Neural cell (in vitro differentiated cells): ENCODE measurements around the gene PHACTR1. TPM values are rescaled to one million over a fixed set of nuclear protein-coding genes. Genes with fewer than 3 reads are reported as not detected.

Experiments
- H2AFZ ChIP-seq: fragments of 200-600, 300-800 bp; sonication (generic), shearing (Covaris generic); 2 replicates; pipeline ENCODE4 v1.6.0; 2014; ENCODE audit warnings: low read depth, mild to moderate bottlenecking, antibody characterized with exemption, low read length, moderate library complexity
- H3F3A ChIP-seq: fragments of 200-600 bp; shearing (Covaris generic); 2 replicates; pipeline ENCODE4 v1.6.1; 2016; ENCODE audit warnings: mild to moderate bottlenecking, moderate library complexity, mixed read lengths, antibody characterized with exemption, low read length; ENCODE audit not compliant: insufficient read depth, poor library complexity, severe bottlenecking
- H3K27ac ChIP-seq: fragments of 200-600, 300-800 bp; sonication (generic), shearing (Covaris generic); 2 replicates; pipeline ENCODE4 v1.5.1; 2014; ENCODE audit warnings: mild to moderate bottlenecking, low read length, moderate library complexity
- H3K27me3 ChIP-seq: fragments of 300-800, 200-600 bp; sonication (generic), shearing (Covaris generic); 2 replicates; pipeline ENCODE4 v1.6.0; 2014; ENCODE audit warnings: mild to moderate bottlenecking, low read depth, low read length, moderate library complexity; ENCODE audit not compliant: insufficient read depth
- H3K36me3 ChIP-seq: fragments of 300-800, 200-600 bp; sonication (generic), shearing (Covaris generic); 2 replicates; pipeline ENCODE4 v1.5.1; 2014; ENCODE audit warnings: mild to moderate bottlenecking, antibody characterized with exemption, low read length, moderate library complexity; ENCODE audit not compliant: insufficient read depth
- H3K4me2 ChIP-seq: fragments of 300-800, 200-600 bp; sonication (generic), shearing (Covaris generic); 2 replicates; pipeline ENCODE4 v1.6.0; 2014; ENCODE audit warnings: mild to moderate bottlenecking, low read length
- H3K4me3 ChIP-seq: fragments of 300-800, 200-600 bp; sonication (generic), shearing (Covaris generic); 2 replicates; pipeline ENCODE4 v1.5.1; 2014; ENCODE audit warnings: mild to moderate bottlenecking, low read length, moderate library complexity
- H3K79me2 ChIP-seq: fragments of 200-600 bp; shearing (Covaris generic); replicated peaks from 2 replicates; pipeline ENCODE4 v1.6.0; 2014; ENCODE audit warnings: mild to moderate bottlenecking, low read length, moderate library complexity; ENCODE audit not compliant: insufficient read depth
- H3K9ac ChIP-seq: fragments of 300-800, 200-600 bp; sonication (generic), shearing (Covaris generic); 2 replicates; pipeline ENCODE4 v1.6.1; 2016; ENCODE audit warnings: mild to moderate bottlenecking, low read length, mixed read lengths
- H3K9me2 ChIP-seq: fragments of 200-600 bp; shearing (Covaris generic); 2 replicates; pipeline ENCODE4 v1.6.1; 2016; ENCODE audit warnings: mild to moderate bottlenecking, low read length, mixed read lengths; ENCODE audit not compliant: insufficient read depth
- H3K9me3 ChIP-seq: fragments of 200-600, 300-800 bp; sonication (generic), shearing (Covaris generic); 2 replicates; pipeline ENCODE4 v1.6.1; 2016; ENCODE audit warnings: mild to moderate bottlenecking, mixed run types, low read length, moderate library complexity, mixed read lengths
- H4K20me1 ChIP-seq: fragments of 200-600 bp; shearing (Covaris generic); 2 replicates; pipeline ENCODE4 v1.6.1; 2016; ENCODE audit warnings: mild to moderate bottlenecking, mixed run types; ENCODE audit not compliant: insufficient read depth
- EP300 ChIP-seq: fragments of 450-650 bp; conservative IDR thresholded peaks from 2 replicates; pipeline ENCODE4 v1.6.1; 2014; ENCODE audit warnings: antibody characterized with exemption, mild to moderate bottlenecking, moderate library complexity; ENCODE audit not compliant: poor library complexity, severe bottlenecking
- EZH2 ChIP-seq: fragments of 200-600, 300-800 bp; shearing (Covaris generic), sonication (generic); IDR thresholded peaks from 2 replicates; pipeline ENCODE4 v1.6.1; 2014; ENCODE audit warnings: antibody characterized with exemption, low read length, borderline replicate concordance, mild to moderate bottlenecking; ENCODE audit not compliant: insufficient read depth, poor library complexity, severe bottlenecking
- MXI1 ChIP-seq: fragments of 450-650 bp; conservative IDR thresholded peaks from 2 replicates; pipeline ENCODE4 v1.6.1; 2014; ENCODE audit warnings: antibody characterized with exemption, mild to moderate bottlenecking; ENCODE audit not compliant: poor library complexity, severe bottlenecking
- POLR2AphosphoS5 ChIP-seq: IDR thresholded peaks from 2 replicates; pipeline ENCODE4 v1.6.1; 2012
- RAD21 ChIP-seq: fragments of 450-650 bp; conservative IDR thresholded peaks from 2 replicates; pipeline ENCODE4 v1.6.1; 2014; ENCODE audit warnings: antibody characterized with exemption, mild to moderate bottlenecking, moderate library complexity
- SMC3 ChIP-seq: fragments of 450-650 bp; conservative IDR thresholded peaks from 2 replicates; pipeline ENCODE4 v1.6.1; 2014; ENCODE audit warnings: antibody characterized with exemption, mild to moderate bottlenecking, moderate library complexity; ENCODE audit not compliant: poor library complexity
- TAF1 ChIP-seq: IDR thresholded peaks from 2 replicates; pipeline ENCODE4 v1.6.1; 2012; ENCODE audit warnings: low read depth
- polyA plus RNA-seq: library from polyadenylated mRNA; depleted of rRNA; stranded (reverse); fragments of >200 nt; gene quantifications from 2 replicates; pipeline ENCODE4 v1.2.3, GENCODE V29; 2014
- TF ChIP-seq, protein P1 (sequence below): fragments of 450-650 bp; IDR thresholded peaks from 2 replicates; pipeline ENCODE4 v1.5.1; 2014; ENCODE audit warnings: antibody characterized with exemption, mild to moderate bottlenecking, moderate library complexity; ENCODE audit not compliant: poor library complexity, severe bottlenecking
- TF ChIP-seq, protein P2 (sequence below): IDR thresholded peaks from 2 replicates; pipeline ENCODE4 v1.6.1; 2012; ENCODE audit warnings: borderline replicate concordance

PHACTR1 gene
- polyA plus RNA-seq, 1 donor from 2014 or later, result 7.8 TPM

DNA sequence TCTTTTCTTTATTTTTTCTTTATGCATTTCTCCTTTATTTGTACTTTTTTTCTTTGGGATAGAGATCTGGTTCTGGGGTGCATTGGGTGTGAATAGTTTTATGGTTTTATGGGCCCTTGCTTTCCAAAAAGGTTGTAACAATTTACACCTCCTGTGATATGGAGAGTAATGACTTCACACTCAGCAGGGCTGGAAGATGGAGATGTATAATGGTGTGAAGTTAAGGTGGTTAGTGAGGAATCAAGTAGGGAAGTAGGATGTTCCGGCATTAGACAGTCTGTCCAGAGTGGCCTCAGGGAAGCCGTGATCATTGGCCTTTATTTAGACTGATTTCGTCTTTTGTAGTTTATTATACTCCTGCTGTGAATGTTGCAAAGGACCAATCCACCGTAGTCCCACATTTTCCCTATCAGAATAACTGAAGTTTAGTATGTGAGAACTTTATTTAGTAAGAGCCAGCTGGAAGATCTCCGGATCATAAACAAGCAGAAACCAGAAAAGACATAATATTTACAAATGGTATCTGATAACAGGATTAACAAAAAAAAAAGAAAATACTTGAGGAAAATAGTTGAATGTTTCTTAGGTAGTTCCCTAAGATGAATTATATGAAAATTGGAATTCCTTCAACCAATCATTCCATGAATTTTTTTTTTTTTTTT is 356.2 kb downstream of the PHACTR1 start:
- H3K79me2 ChIP-seq, result no peaks in the 10 kb centered on the region
- H3K36me3 ChIP-seq, result no peaks in the 10 kb centered on the region
- H3F3A ChIP-seq, result no peaks in the 10 kb centered on the region
- H3K27me3 ChIP-seq, result no peaks in the 10 kb centered on the region
- no peak overlapping the region for H3K4me2 ChIP-seq
- no peak overlapping the region for H3K27ac ChIP-seq
- no peak overlapping the region for H3K9ac ChIP-seq
- no peak overlapping the region for H3K4me3 ChIP-seq
- no peaks in the 10 kb centered on the region for H3K9me2 ChIP-seq
- TF ChIP-seq TAF1 (no peak), SMC3 (no peak), RAD21 (no peak), MXI1 (no peak)
- TF ChIP-seq, protein P1, sequence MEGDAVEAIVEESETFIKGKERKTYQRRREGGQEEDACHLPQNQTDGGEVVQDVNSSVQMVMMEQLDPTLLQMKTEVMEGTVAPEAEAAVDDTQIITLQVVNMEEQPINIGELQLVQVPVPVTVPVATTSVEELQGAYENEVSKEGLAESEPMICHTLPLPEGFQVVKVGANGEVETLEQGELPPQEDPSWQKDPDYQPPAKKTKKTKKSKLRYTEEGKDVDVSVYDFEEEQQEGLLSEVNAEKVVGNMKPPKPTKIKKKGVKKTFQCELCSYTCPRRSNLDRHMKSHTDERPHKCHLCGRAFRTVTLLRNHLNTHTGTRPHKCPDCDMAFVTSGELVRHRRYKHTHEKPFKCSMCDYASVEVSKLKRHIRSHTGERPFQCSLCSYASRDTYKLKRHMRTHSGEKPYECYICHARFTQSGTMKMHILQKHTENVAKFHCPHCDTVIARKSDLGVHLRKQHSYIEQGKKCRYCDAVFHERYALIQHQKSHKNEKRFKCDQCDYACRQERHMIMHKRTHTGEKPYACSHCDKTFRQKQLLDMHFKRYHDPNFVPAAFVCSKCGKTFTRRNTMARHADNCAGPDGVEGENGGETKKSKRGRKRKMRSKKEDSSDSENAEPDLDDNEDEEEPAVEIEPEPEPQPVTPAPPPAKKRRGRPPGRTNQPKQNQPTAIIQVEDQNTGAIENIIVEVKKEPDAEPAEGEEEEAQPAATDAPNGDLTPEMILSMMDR, result no peak
- no peaks in the 10 kb centered on the region for H4K20me1 ChIP-seq
- H2AFZ ChIP-seq, result no peak overlapping the region
- H3K9me3 ChIP-seq, result no peaks in the 10 kb centered on the region

DNA sequence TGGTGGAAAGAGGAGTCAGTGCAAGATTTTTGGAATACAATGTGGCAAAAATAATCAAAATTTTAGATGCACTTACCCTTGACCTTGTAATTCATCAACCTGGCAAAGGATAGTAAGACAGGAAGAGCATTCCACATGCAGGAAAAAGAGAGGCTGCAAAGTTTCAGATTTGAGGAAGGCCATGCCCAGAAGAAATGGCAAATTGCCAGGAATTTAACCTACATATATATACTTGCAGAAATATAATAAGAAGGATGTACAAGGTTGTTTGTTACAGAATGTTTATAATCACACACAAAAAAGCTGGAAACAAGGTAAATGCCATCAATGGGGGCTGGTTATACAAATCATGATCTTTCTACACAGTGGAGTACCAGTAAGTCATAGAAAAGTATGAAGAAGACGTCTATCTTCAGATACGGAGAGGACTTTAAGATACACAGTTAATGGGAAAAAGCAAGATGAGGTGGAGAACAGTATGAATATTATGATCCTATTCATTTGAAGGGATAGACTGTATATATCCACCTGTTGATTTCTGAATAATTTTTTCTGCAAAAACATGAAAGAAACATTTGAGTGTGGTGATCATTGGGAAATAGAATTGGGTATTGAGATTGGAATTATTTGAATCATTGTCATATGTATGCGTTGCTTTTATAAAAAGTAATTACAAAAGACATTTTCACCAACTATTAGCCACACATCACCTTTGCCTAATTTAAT is 358.0 kb downstream of the PHACTR1 start:
- H2AFZ ChIP-seq, result no peak overlapping the region
- H3K27me3 ChIP-seq, result no peaks in the 10 kb centered on the region
- H3K36me3 ChIP-seq, result no peaks in the 10 kb centered on the region
- no peak overlapping the region for H3K27ac ChIP-seq
- no peaks in the 10 kb centered on the region for H3K9me2 ChIP-seq
- no peaks in the 10 kb centered on the region for H3K79me2 ChIP-seq
- H3K4me3 ChIP-seq, result no peak overlapping the region
- no peak for TF ChIP-seq EP300
- TF ChIP-seq RAD21, result no peak
- no peak for TF ChIP-seq MXI1
- no peak for TF ChIP-seq EZH2
- TF ChIP-seq TAF1, result no peak
- TF ChIP-seq SMC3, result no peak
- TF ChIP-seq, protein P2, sequence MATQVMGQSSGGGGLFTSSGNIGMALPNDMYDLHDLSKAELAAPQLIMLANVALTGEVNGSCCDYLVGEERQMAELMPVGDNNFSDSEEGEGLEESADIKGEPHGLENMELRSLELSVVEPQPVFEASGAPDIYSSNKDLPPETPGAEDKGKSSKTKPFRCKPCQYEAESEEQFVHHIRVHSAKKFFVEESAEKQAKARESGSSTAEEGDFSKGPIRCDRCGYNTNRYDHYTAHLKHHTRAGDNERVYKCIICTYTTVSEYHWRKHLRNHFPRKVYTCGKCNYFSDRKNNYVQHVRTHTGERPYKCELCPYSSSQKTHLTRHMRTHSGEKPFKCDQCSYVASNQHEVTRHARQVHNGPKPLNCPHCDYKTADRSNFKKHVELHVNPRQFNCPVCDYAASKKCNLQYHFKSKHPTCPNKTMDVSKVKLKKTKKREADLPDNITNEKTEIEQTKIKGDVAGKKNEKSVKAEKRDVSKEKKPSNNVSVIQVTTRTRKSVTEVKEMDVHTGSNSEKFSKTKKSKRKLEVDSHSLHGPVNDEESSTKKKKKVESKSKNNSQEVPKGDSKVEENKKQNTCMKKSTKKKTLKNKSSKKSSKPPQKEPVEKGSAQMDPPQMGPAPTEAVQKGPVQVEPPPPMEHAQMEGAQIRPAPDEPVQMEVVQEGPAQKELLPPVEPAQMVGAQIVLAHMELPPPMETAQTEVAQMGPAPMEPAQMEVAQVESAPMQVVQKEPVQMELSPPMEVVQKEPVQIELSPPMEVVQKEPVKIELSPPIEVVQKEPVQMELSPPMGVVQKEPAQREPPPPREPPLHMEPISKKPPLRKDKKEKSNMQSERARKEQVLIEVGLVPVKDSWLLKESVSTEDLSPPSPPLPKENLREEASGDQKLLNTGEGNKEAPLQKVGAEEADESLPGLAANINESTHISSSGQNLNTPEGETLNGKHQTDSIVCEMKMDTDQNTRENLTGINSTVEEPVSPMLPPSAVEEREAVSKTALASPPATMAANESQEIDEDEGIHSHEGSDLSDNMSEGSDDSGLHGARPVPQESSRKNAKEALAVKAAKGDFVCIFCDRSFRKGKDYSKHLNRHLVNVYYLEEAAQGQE, result no peak
- no peak for TF ChIP-seq POLR2AphosphoS5
- TF ChIP-seq, protein P1, result no peak
- no peak overlapping the region for H3K4me2 ChIP-seq
- no peaks in the 10 kb centered on the region for H4K20me1 ChIP-seq
- no peak overlapping the region for H3K9ac ChIP-seq
- H3K9me3 ChIP-seq, result no peaks in the 10 kb centered on the region
- H3F3A ChIP-seq, result no peaks in the 10 kb centered on the region
